BJ (cell line): ENCODE results near the gene ERBB4. TPM values are rescaled to one million over a fixed set of nuclear protein-coding genes. Genes with fewer than 3 reads are reported as not detected.

Experiments
- CTCF ChIA-PET: fragments of 350-600 bp; formaldehyde crosslinking; extraction: SDS; loops from one replicate; lab custom pipeline; 2021; ENCODE audit warnings: antibody characterized with exemption, inconsistent platforms; lab: Yijun Ruan, JAX
- POLR2A ChIA-PET: fragments of 300-600 bp; sonication (Branson Sonifier 250); formaldehyde crosslinking; extraction: SDS; loops from one replicate; lab custom pipeline; 2021; ENCODE audit warnings: antibody characterized with exemption; lab: Charles Lee
- DNase-seq: peaks from one replicate; pipeline ENCODE4 v3.0.0-alpha.2; 2011; ENCODE audit warnings: low read depth
- H3K27me3 ChIP-seq: 2 replicates; pipeline ENCODE4 v1.6.0; 2011; ENCODE audit warnings: low read length; ENCODE audit not compliant: control insufficient read depth, insufficient read depth
- H3K36me3 ChIP-seq: 2 replicates; pipeline ENCODE4 v1.5.1; 2011; ENCODE audit warnings: low read length; ENCODE audit not compliant: control insufficient read depth, insufficient read depth
- H3K4me3 ChIP-seq: 2 replicates; pipeline ENCODE4 v1.5.1; 2011; ENCODE audit warnings: low read depth, mild to moderate bottlenecking, control low read depth, low read length
- CTCF ChIP-seq: IDR thresholded peaks from 2 replicates; pipeline ENCODE4 v1.5.1; 2011; ENCODE audit warnings: low read depth, mild to moderate bottlenecking, control low read depth, inconsistent platforms, low read length, moderate library complexity; ENCODE audit not compliant: insufficient read depth
- polyA plus RNA-seq: library from polyadenylated mRNA; depleted of rRNA; stranded (reverse); fragments of >200 nt; gene quantifications from 2 replicates; pipeline ENCODE4 v1.2.3, GENCODE V29; 2011

The ERBB4 gene
- polyA plus RNA-seq, 1 experiment = not detected

GRCh38 chr2:212064318-212064717 lies 474.3 kb downstream of the ERBB4 start:
- ChIA-PET CTCF (no interaction called here), POLR2A (no interaction called here)
- no peaks in the 10 kb centered on the region for H3K27me3 ChIP-seq
- no peaks in the 10 kb centered on the region for H3K36me3 ChIP-seq
- H3K4me3 ChIP-seq = no peak overlapping the region
- no peak for TF ChIP-seq CTCF
- DNase-seq = no peak

- no peak overlapping the region for H3K4me3 ChIP-seq
- no peak for DNase-seq
- CTCF ChIA-PET = no interaction called here
- H3K27me3 ChIP-seq = no peaks in the 10 kb centered on the region
- POLR2A ChIA-PET = no interaction called here
- no peaks in the 10 kb centered on the region for H3K36me3 ChIP-seq
- TF ChIP-seq CTCF = no peak
Observed at GRCh38 chr2:212052412-212053159, 486.0 kb downstream of the ERBB4 start.

GRCh38 chr2:212050871-212051270 lies 487.7 kb downstream of the ERBB4 start:
- POLR2A ChIA-PET = no interaction called here
- Histone ChIP-seq H3K27me3 (no peaks in the 10 kb centered on the region), H3K4me3 (no peak overlapping the region), H3K36me3 (no peaks in the 10 kb centered on the region)
- TF ChIP-seq CTCF = no peak
- CTCF ChIA-PET = no interaction called here
- no peak for DNase-seq

GRCh38 chr2:212042562-212042961 lies 496.0 kb downstream of the ERBB4 start:
- H3K27me3 ChIP-seq = no peaks in the 10 kb centered on the region
- no peaks in the 10 kb centered on the region for H3K36me3 ChIP-seq
- no peak for TF ChIP-seq CTCF
- ChIA-PET CTCF (interaction anchor here (0.6 kb wide), 1 partner anchor 965 kb away, joined by 3 read pairs; no protein-coding TSS in a partner anchor), POLR2A (no interaction called here)
- no peak overlapping the region for H3K4me3 ChIP-seq
- no peak for DNase-seq

GRCh38 chr2:212037062-212037461 lies 501.5 kb downstream of the ERBB4 start:
- DNase-seq = no peak
- Histone ChIP-seq H3K4me3 (no peak overlapping the region), H3K27me3 (no peaks in the 10 kb centered on the region), H3K36me3 (no peaks in the 10 kb centered on the region)
- ChIA-PET POLR2A (no interaction called here), CTCF (no interaction called here)
- TF ChIP-seq CTCF = no peak
